Transverse colon (tissue), 4 donors: ENCODE results near the gene RBFA. TPM values are rescaled to one million over a fixed set of nuclear protein-coding genes. Genes with fewer than 3 reads are reported as not detected.

Experiments
- DNase-seq: peaks from one replicate; pipeline ENCODE4 v3.0.0-alpha.2; 2019
- H3K27ac ChIP-seq, 4 donors: fragments of 200-600 bp; sonication (generic); 2 replicates each; pipeline ENCODE4 v1.5.1; 2016 to 2018; ENCODE audit warnings: inconsistent platforms in 4 of 4
- H3K27me3 ChIP-seq: fragments of 200-600 bp; sonication (generic); 2 replicates; pipeline ENCODE4 v1.5.1; 2017; ENCODE audit warnings: inconsistent platforms
- H3K36me3 ChIP-seq, 4 donors: fragments of 200-600 bp; sonication (generic); 2 replicates each; pipeline ENCODE4 v1.5.1; 2017 to 2019; ENCODE audit warnings: inconsistent platforms in 4 of 4
- H3K4me1 ChIP-seq, 4 donors: fragments of 200-600 bp; sonication (generic); 2 replicates each; pipeline ENCODE4 v1.5.1; 2017 to 2020; ENCODE audit warnings: inconsistent platforms in 4 of 4
- H3K4me3 ChIP-seq, 4 donors: fragments of 200-600 bp; sonication (generic); 1 replicate in 1 of 4; 2 replicates in 3 of 4; pipeline versions ENCODE4 v1.5.1 to v1.6.1; 2017 to 2019; ENCODE audit warnings: inconsistent platforms in 4 of 4
- H3K9me3 ChIP-seq, 2 donors: fragments of 200-600 bp; sonication (generic); 2 replicates each; pipeline ENCODE4 v1.5.1; 2017 to 2019; ENCODE audit warnings: inconsistent platforms in 2 of 2
- CTCF ChIP-seq, 5 experiments: fragments of 200-600 bp in 3 of 5; fragments of 450-650 bp in 2 of 5; sonication (generic) in 3 of 5; IDR thresholded peaks; 1 replicate in 2 of 5; 2 replicates in 3 of 5; pipeline ENCODE4 v1.5.1; 2016 to 2017; ENCODE audit warnings: antibody characterized with exemption in 5 of 5, inconsistent platforms in 3 of 5, mild to moderate bottlenecking in 2 of 5, moderate library complexity in 1 of 5
- EP300 ChIP-seq: sonication (generic); formaldehyde crosslinking; IDR thresholded peaks from one replicate; pipeline ENCODE4 v1.6.1; 2017; ENCODE audit warnings: antibody characterized with exemption, low read depth
- POLR2A ChIP-seq: fragments of 450-650 bp; IDR thresholded peaks from one replicate; pipeline ENCODE4 v1.6.1; 2016; ENCODE audit warnings: antibody characterized with exemption, mild to moderate bottlenecking, moderate library complexity
- POLR2AphosphoS5 ChIP-seq, 3 donors: sonication (generic); formaldehyde crosslinking; IDR thresholded peaks; one replicate each; pipeline ENCODE4 v1.6.1; 2016; ENCODE audit warnings: antibody characterized with exemption in 3 of 3
- WGBS, 2 donors: methylation state at CpG; one replicate each; pipeline ENCODE4 v1.1.5; 2018; ENCODE audit warnings: low coverage in 1 of 2; 5-methylcytosine and 5-hydroxymethylcytosine counted together
- in situ Hi-C, 4 donors: fragments of 200-750 bp; cut with MboI; loops; one replicate each; pipeline versions ENCODE4 v1.15.0 to v1.15.1; 2017; ENCODE audit warnings: low sequenced_read_pairs in 3 of 4, low pct_ligation_motif_present in 1 of 4, low pct_unique_long_range_greater_than_20kb in 1 of 4
- intact Hi-C: fragments of 100-400 bp; cut with DNase I; formaldehyde crosslinking; loops from one replicate; pipeline ENCODE4 v1.15.1; 2023; ENCODE audit warnings: low total_unique reads
- total RNA-seq, 4 donors: library from RNA; depleted of rRNA; stranded (reverse); fragments of >200 nt; gene quantifications; one replicate each; pipeline ENCODE4 v1.1.0, GENCODE V29; 2016

Gene RBFA
- total RNA-seq, 4 donors from 2014 or later = 5.6 to 35.1 (median 25.8) TPM

DNA sequence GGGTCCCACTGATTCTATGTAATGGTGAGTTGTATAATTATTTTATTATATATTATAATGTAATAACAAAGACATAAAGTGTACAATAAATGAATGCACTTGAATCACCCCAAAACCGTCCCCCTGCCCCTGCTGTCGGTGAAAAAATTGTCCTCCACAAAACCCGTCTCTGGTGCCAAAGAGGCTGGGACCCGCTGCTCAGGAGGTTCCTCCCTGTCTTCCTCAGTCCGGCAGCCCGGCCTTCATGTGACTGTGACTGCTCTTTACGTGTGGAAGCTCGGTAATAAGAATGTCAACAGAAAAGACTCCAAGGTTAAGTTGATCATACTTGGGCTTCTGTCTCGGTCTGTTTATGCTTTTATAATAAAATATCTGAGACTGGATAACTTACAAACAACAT is 42.1 kb downstream of the RBFA start:
- Histone ChIP-seq H3K27ac (no peak overlapping the region), H3K9me3 (no peaks in the 10 kb centered on the region), H3K36me3 (no peaks in the 10 kb centered on the region), H3K4me3 (no peak overlapping the region), H3K4me1 (no peaks in the 10 kb centered on the region), H3K27me3 (no peaks in the 10 kb centered on the region)
- intact Hi-C loops = no loop called here
- in situ Hi-C loops = no loop called here
- DNase-seq = no peak
- no peak for TF ChIP-seq CTCF (IDR thresholded peaks at IDR 0.05)
- TF ChIP-seq EP300 = no peak
- no peak for TF ChIP-seq POLR2A
- no peak for TF ChIP-seq POLR2AphosphoS5 (IDR thresholded peaks at IDR 0.05)
- WGBS, 2 donors = 91 to 97% methylated on average over 9 of the region's 9 CpGs

GRCh38 chr18:80077873-80078272 is 43.6 kb downstream of the RBFA start:
- no peak for DNase-seq
- Histone ChIP-seq H3K4me3 (no peak overlapping the region), H3K9me3 (no peaks in the 10 kb centered on the region), H3K27me3 (no peaks in the 10 kb centered on the region), H3K36me3 (no peaks in the 10 kb centered on the region), H3K27ac (no peak overlapping the region), H3K4me1 (no peaks in the 10 kb centered on the region)
- intact Hi-C loops = no loop called here
- in situ Hi-C loops = no loop called here
- 96% methylated on average over 21 of the region's 21 CpGs; no CpG with 5 or more reads in 1 of the 2 donors for WGBS, 2 donors
- no peak for TF ChIP-seq POLR2A
- TF ChIP-seq POLR2AphosphoS5 (IDR thresholded peaks at IDR 0.05) = no peak
- TF ChIP-seq EP300 = no peak
- TF ChIP-seq CTCF (IDR thresholded peaks at IDR 0.05) = no peak

Other genes starting within 250 kb of the RBFA start
- gene KCNG2, start 236.5 kb upstream of the RBFA start, total RNA-seq = 1 to 10 TPM in 1 of 4 donors, under 1 TPM in 1, not detected in 2; 0.41 to 6.7 TPM
- gene SLC66A2, start 82.8 kb upstream of the RBFA start, total RNA-seq = 100 to 1,000 TPM in 2 of 4 donors, 10 to 100 TPM in 2; 56.5 to 183 (median 92.9) TPM
- gene HSBP1L1, start 69.8 kb upstream of the RBFA start, total RNA-seq = 100 to 1,000 TPM in 2 of 4 donors, 10 to 100 TPM in 2; 48.4 to 211 (median 109) TPM
- 10 to 100 TPM in 3 of 4 donors, 1 to 10 TPM in 1; 4.1 to 36.8 (median 31.0) TPM for gene TXNL4A, start 45.9 kb upstream of the RBFA start, total RNA-seq
- 10 to 100 TPM; 16.0 to 30.1 (median 22.3) TPM for gene ADNP2, start 74.8 kb downstream of the RBFA start, total RNA-seq
- gene PARD6G, start 213.1 kb downstream of the RBFA start, total RNA-seq = 1 to 10 TPM in 2 of 4 donors, under 1 TPM in 2; 0.40 to 3.3 (median 1.3) TPM